HUES6 (cell line): ENCODE data around the gene MTCH2.
A peak's percentile ranks its signal among the peaks of the same experiment; 100 is the strongest.
"Not testable (repeated sequence)": the region's sequence is repeated elsewhere in the genome, so short reads cannot be mapped to it uniquely, and the experiment has no call there.

Experiments
- H3K27ac ChIP-seq: 2 replicates; pipeline ENCODE4 v1.7.0; 2013; ENCODE audit warnings: low read depth, mild to moderate bottlenecking, low read length, inconsistent platforms
- H3K27me3 ChIP-seq: 2 replicates; pipeline ENCODE4 v1.6.1; 2013; ENCODE audit warnings: low read length; ENCODE audit not compliant: control insufficient read depth, insufficient read depth
- H3K36me3 ChIP-seq: 2 replicates; pipeline ENCODE4 v1.6.1; 2013; ENCODE audit warnings: low read length; ENCODE audit not compliant: control insufficient read depth, insufficient read depth
- H3K4me1 ChIP-seq: 2 replicates; pipeline ENCODE4 v1.6.1; 2013; ENCODE audit warnings: low read length; ENCODE audit not compliant: control insufficient read depth, insufficient read depth
- H3K4me3 ChIP-seq: 2 replicates; pipeline ENCODE4 v1.5.1; 2013; ENCODE audit warnings: low read depth, low read length
- H3K9ac ChIP-seq: one replicate; pipeline ENCODE4 v1.6.1; 2013; ENCODE audit warnings: mild to moderate bottlenecking, low read length
- H3K9me3 ChIP-seq: 2 replicates; pipeline ENCODE4 v1.6.1; 2013; ENCODE audit warnings: low read depth, low read length; ENCODE audit not compliant: control insufficient read depth, insufficient read depth

MTCH2 gene

GRCh38 chr11:47642099-47642855 is at the start of gene MTCH2:
Gene MTCH2, minus strand, starts transcription at chr11:47642559. Its CDS starts 94 bp downstream, at chr11:47642465.
- Histone ChIP-seq H3K27ac (peak within 1 kb of the TSS; percentile 76), H3K9me3 (no peaks in the 10 kb centered on the region), H3K9ac (peak within 1 kb of the TSS; percentile 94), H3K36me3 (peaks cover 22% of the 10 kb centered on the region), H3K4me1 (peaks cover 8% of the 10 kb centered on the region; the same call in 1 of the 2 replicates), H3K4me3 (peak within 1 kb of the TSS; percentile 93), H3K27me3 (no peaks in the 10 kb centered on the region)

- Histone ChIP-seq H3K9ac (no peak overlapping the region), H3K27me3 (no peaks in the 10 kb centered on the region), H3K9me3 (no peaks in the 10 kb centered on the region), H3K36me3 (no peaks in the 10 kb centered on the region), H3K4me3 (no peak overlapping the region), H3K4me1 (no peaks in the 10 kb centered on the region), H3K27ac (no peak overlapping the region)
Observed at GRCh38 chr11:47691979-47692378, 49.6 kb upstream of the MTCH2 start.

GRCh38 chr11:47689480-47689879 is 47.1 kb upstream of the MTCH2 start:
- Histone ChIP-seq H3K4me3 (no peak overlapping the region), H3K9ac (no peak overlapping the region)

GRCh38 chr11:47688991-47689390 is 46.6 kb upstream of the MTCH2 start:
- H3K27me3 ChIP-seq = no peaks in the 10 kb centered on the region
- H3K9ac ChIP-seq = no peak overlapping the region
- no peaks in the 10 kb centered on the region for H3K4me1 ChIP-seq
- no peak overlapping the region for H3K4me3 ChIP-seq
- H3K9me3 ChIP-seq = no peaks in the 10 kb centered on the region
- no peak overlapping the region for H3K27ac ChIP-seq
- no peaks in the 10 kb centered on the region for H3K36me3 ChIP-seq

More at GRCh38 chr11:47689480-47689879, 47.1 kb upstream of the MTCH2 start:
- no peaks in the 10 kb centered on the region for H3K36me3 ChIP-seq
- no peaks in the 10 kb centered on the region for H3K27me3 ChIP-seq
- H3K27ac ChIP-seq = no peak overlapping the region
- no peaks in the 10 kb centered on the region for H3K4me1 ChIP-seq
- H3K9me3 ChIP-seq = no peaks in the 10 kb centered on the region

GRCh38 chr11:47688111-47688510 is 45.8 kb upstream of the MTCH2 start:
- Histone ChIP-seq H3K9ac (no peak overlapping the region), H3K4me3 (no peak overlapping the region), H3K27ac (no peak overlapping the region), H3K27me3 (no peaks in the 10 kb centered on the region), H3K4me1 (no peaks in the 10 kb centered on the region), H3K36me3 (no peaks in the 10 kb centered on the region), H3K9me3 (no peaks in the 10 kb centered on the region)

- not testable (repeated sequence) for H3K9ac ChIP-seq, H3K36me3 ChIP-seq, H3K27ac ChIP-seq, H3K27me3 ChIP-seq, H3K4me3 ChIP-seq, H3K4me1 ChIP-seq, H3K9me3 ChIP-seq
Observed at GRCh38 chr11:47686704-47687103, 44.3 kb upstream of the MTCH2 start.

- no peaks in the 10 kb centered on the region for H3K4me1 ChIP-seq
- no peak overlapping the region for H3K9ac ChIP-seq
- no peaks in the 10 kb centered on the region for H3K9me3 ChIP-seq
- H3K4me3 ChIP-seq = no peak overlapping the region
- H3K36me3 ChIP-seq = no peaks in the 10 kb centered on the region
- H3K27me3 ChIP-seq = no peaks in the 10 kb centered on the region
- no peak overlapping the region for H3K27ac ChIP-seq
Observed at GRCh38 chr11:47686151-47686550, 43.8 kb upstream of the MTCH2 start.

GRCh38 chr11:47675851-47676250 is 33.5 kb upstream of the MTCH2 start:
- H3K4me3 ChIP-seq = no peak overlapping the region
- H3K36me3 ChIP-seq = no peaks in the 10 kb centered on the region
- no peak overlapping the region for H3K9ac ChIP-seq
- no peaks in the 10 kb centered on the region; the same call in 1 of the 2 replicates for H3K4me1 ChIP-seq
- no peaks in the 10 kb centered on the region for H3K9me3 ChIP-seq
- H3K27ac ChIP-seq = no peak overlapping the region
- H3K27me3 ChIP-seq = no peaks in the 10 kb centered on the region

- no peak overlapping the region for H3K27ac ChIP-seq
- H3K4me1 ChIP-seq = no peaks in the 10 kb centered on the region; the same call in 1 of the 2 replicates
- H3K9me3 ChIP-seq = no peaks in the 10 kb centered on the region
- H3K36me3 ChIP-seq = no peaks in the 10 kb centered on the region
- H3K27me3 ChIP-seq = no peaks in the 10 kb centered on the region
- no peak overlapping the region for H3K4me3 ChIP-seq
- no peak overlapping the region for H3K9ac ChIP-seq
Observed at GRCh38 chr11:47672283-47672730, 29.9 kb upstream of the MTCH2 start.

- no peak overlapping the region for H3K4me3 ChIP-seq
- H3K9me3 ChIP-seq = no peaks in the 10 kb centered on the region
- no peaks in the 10 kb centered on the region; the same call in 1 of the 2 replicates for H3K4me1 ChIP-seq
- H3K36me3 ChIP-seq = no peaks in the 10 kb centered on the region
- no peak overlapping the region for H3K27ac ChIP-seq
- no peaks in the 10 kb centered on the region for H3K27me3 ChIP-seq
- H3K9ac ChIP-seq = no peak overlapping the region
Observed at GRCh38 chr11:47669856-47670255, 27.5 kb upstream of the MTCH2 start.

GRCh38 chr11:47668665-47669064 is 26.3 kb upstream of the MTCH2 start:
- H3K36me3 ChIP-seq = no peaks in the 10 kb centered on the region
- no peaks in the 10 kb centered on the region for H3K9me3 ChIP-seq
- no peak overlapping the region for H3K27ac ChIP-seq
- no peak overlapping the region for H3K4me3 ChIP-seq
- H3K4me1 ChIP-seq = no peaks in the 10 kb centered on the region; the same call in 1 of the 2 replicates
- H3K27me3 ChIP-seq = no peaks in the 10 kb centered on the region
- no peak overlapping the region for H3K9ac ChIP-seq
